Measurements from ENCODE around the gene ADAMTS16.

ADAMTS16 gene

DNA sequence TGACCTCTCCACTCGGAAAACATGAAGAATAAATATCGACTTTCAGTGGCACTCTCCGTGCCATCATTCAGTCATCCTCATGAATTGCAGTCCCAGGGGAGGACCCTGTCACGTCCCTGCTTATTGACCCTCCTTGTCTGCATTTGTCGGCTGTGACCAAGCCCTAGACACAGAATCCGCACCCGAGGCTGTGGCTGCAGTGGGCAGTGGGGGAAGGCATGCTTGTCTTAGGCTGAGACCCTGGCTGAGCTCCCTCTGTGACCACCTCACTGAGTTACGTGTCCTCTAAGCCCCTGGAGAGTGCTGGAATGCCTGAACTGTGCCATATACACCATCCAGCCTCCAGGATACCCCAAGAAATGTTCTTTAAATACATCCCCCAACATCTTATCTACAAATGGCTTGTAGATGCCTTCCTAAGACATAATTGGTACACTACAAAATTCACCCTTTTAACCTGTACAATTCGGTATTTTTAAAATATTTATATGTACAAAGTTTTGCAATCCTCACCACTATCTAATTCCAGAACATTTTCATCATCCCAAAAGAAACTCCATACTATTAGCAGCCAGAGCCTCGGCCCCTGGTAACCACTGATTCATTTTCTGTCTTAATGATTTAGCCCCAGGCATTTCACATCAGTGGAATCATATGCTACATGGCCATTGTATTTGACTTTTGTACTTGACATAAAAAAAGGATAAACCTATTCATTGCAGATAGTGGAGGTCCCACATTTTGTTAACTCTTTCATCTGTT, 201.6 kb downstream of the ADAMTS16 start:
- TF ChIP-seq, protein P1, sequence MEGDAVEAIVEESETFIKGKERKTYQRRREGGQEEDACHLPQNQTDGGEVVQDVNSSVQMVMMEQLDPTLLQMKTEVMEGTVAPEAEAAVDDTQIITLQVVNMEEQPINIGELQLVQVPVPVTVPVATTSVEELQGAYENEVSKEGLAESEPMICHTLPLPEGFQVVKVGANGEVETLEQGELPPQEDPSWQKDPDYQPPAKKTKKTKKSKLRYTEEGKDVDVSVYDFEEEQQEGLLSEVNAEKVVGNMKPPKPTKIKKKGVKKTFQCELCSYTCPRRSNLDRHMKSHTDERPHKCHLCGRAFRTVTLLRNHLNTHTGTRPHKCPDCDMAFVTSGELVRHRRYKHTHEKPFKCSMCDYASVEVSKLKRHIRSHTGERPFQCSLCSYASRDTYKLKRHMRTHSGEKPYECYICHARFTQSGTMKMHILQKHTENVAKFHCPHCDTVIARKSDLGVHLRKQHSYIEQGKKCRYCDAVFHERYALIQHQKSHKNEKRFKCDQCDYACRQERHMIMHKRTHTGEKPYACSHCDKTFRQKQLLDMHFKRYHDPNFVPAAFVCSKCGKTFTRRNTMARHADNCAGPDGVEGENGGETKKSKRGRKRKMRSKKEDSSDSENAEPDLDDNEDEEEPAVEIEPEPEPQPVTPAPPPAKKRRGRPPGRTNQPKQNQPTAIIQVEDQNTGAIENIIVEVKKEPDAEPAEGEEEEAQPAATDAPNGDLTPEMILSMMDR (IDR thresholded peaks at IDR 0.05; ENCODE audit: low read depth, low read length): no peak
- no peak overlapping the region for H3K4me3 ChIP-seq (ENCODE audit: low read depth, low read length)

DNA sequence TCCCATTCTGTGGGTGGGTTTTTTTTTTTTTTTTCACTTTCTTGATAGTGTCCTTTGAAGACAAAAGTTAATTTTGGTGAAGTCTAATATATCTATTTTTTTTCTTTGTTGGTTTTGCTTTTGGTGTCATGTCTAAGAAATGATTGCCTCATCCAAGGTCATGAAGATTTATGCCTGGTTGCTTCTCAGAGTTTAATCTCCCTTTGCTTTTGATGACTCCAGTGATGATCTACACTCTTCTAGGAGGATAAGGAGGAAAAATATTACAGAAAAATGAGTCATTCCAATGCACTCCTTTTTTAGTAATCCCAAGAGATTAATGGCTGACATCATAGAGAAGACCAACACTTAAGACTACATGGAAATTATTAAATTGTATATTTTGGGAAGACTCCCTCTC, 202.7 kb downstream of the ADAMTS16 start:
- no peak overlapping the region for H3K4me3 ChIP-seq (ENCODE audit: low read depth, low read length)
- TF ChIP-seq, protein P1 (IDR thresholded peaks at IDR 0.05; ENCODE audit: low read depth, low read length): no peak

DNA sequence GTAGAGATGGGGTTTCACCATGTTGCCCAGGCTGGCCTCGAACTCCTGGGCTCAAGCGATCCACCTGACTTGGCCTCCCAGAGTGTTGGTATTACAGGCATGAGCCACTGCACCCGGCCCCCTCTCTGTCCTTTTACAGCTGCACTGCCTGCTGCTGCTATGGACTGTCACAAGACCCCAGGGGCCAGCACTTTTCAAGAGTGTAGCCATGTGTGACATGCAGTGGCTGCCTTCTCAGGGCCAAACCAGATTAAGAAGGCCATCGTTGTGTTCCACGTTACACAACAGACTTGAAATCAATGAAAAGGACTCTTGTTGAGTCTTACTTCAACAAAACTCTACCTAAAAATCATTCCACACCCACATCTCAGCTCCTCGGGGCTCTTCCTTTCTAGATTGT, 203.4 kb downstream of the ADAMTS16 start:
- TF ChIP-seq, protein P1 (IDR thresholded peaks at IDR 0.05; ENCODE audit: low read depth, low read length): no peak
- H3K4me3 ChIP-seq (ENCODE audit: low read depth, low read length): no peak overlapping the region

DNA sequence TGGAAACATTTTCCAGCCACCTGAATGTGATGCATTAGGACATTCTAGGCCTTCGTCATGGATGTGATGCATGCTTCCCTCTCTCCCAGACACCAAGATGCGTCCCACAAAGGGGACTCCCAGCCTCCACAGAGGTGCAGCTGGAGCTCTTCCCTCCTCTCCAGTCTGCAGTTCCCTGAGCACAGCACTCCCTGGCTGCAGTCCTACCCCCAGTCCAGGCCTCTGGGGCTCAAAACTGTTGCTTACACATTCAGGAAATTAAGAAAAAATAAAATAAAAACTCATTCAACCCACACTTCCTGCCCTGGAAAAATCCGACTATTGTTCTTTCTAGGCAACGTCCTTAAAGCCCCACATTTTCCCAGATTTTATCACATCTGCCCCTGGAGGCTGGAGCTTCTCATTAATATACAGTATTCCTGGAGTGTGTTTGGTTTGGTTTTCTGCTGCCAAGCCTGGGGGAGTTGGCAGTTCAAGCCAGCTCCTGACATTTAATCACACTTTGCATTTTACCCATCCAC, 204.0 kb downstream of the ADAMTS16 start:
- no peak overlapping the region for H3K4me3 ChIP-seq (ENCODE audit: low read depth, low read length)
- TF ChIP-seq, protein P1 (IDR thresholded peaks at IDR 0.05; ENCODE audit: low read depth, low read length): no peak

DNA sequence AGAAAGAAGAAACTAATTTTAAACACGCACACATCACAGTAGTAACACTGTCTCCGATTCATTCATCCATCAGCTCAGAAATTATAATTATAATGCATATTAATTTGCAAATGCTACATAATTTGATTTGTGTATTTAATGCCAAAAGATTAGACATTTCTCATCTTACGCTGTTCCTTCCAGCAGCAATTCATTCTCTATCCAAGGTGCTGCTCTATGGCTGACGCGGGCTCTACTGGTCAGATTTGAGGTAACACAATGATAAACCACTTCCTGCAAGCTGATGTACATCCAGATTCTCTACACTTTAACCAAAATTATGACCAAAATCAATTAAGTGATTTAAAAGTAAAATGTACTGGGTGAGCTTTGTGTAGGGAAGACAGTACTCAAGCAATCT, 204.5 kb downstream of the ADAMTS16 start:
- TF ChIP-seq, protein P1 (IDR thresholded peaks at IDR 0.05; ENCODE audit: low read depth, low read length): no peak
- H3K4me3 ChIP-seq (ENCODE audit: low read depth, low read length): no peak overlapping the region

DNA sequence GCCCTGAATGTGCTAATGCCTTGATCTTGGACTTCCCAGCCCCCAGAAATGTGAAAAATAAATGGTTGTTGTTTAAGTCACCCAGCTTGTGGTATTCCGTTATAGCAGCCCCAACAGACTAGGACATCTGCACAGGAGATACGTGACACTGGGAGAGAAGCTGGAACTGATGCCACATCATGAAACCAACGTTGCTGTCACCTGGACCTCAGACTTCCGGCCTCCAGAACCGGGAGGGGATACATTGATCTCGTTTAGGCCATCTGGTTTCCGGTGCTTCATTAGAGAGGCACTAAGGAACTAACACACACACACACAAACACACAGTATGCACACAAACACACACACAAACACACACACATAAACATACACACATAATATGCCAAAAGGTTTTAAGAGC, 207.3 kb downstream of the ADAMTS16 start:
- H3K4me3 ChIP-seq (ENCODE audit: low read depth, low read length): no peak overlapping the region
- TF ChIP-seq, protein P1 (IDR thresholded peaks at IDR 0.05; ENCODE audit: low read depth, low read length): no peak

DNA sequence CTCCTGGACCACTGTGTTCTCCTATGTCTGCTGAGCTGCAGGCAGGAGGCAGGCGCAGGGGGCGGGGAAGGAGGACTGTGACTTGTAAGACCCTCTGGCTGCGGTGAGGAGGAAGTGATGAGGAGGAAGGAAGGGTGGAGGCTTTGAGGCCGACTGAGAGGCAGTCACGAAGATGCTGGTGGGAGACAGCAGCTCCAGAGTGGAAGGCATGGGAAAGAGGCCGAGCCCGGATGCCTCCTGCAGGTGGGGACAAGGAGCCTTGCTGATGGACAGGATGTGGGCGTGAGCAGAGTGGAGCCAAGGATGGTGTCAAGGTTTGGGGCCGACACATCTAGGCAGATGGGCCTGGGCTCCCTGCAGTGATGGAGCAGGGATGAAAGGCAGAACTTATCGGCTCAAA, 208.0 kb downstream of the ADAMTS16 start:
- no peak overlapping the region for H3K4me3 ChIP-seq (ENCODE audit: low read depth, low read length)
- TF ChIP-seq, protein P1 (IDR thresholded peaks at IDR 0.05; ENCODE audit: low read depth, low read length): no peak

Data from WI38 (cell line).